NB4 (cell line): ENCODE measurements around the gene ENTPD6.

Experiments used
- POLR2A ChIP-seq: IDR thresholded peaks from 2 replicates; pipeline ENCODE4 v1.6.1; 2011; ENCODE audit warnings: mild to moderate bottlenecking; ENCODE audit not compliant: insufficient read length; ENCODE audit errors: extremely low read depth
- TF ChIP-seq, protein P1 (sequence below): IDR thresholded peaks from one replicate; pipeline ENCODE4 v1.5.1; 2012; ENCODE audit warnings: low read depth, low read length
- TF ChIP-seq, protein P2 (sequence below): IDR thresholded peaks from 2 replicates; pipeline ENCODE4 v1.6.1; 2011; ENCODE audit warnings: low read depth, low read length

DNA sequence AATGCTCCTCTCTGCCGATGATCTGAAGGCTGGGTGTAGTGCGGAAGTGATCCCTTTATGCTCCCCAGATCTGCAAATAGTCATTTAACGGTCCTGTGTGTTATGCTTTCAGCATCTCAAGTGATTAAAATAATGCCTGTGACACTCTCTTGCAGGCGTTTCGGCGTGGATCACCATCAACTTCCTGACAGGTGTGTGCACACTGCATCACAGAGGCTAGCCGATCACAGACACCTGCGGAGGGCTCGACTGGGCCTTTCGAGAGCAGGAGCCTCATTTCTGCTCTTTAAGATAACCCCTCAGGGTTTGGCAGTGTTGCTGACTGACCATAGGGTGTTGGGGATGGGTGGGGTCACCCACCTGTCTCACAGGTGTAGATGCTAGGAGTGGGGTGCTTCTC is 20.0 kb downstream of the ENTPD6 start:
- TF ChIP-seq, protein P1, sequence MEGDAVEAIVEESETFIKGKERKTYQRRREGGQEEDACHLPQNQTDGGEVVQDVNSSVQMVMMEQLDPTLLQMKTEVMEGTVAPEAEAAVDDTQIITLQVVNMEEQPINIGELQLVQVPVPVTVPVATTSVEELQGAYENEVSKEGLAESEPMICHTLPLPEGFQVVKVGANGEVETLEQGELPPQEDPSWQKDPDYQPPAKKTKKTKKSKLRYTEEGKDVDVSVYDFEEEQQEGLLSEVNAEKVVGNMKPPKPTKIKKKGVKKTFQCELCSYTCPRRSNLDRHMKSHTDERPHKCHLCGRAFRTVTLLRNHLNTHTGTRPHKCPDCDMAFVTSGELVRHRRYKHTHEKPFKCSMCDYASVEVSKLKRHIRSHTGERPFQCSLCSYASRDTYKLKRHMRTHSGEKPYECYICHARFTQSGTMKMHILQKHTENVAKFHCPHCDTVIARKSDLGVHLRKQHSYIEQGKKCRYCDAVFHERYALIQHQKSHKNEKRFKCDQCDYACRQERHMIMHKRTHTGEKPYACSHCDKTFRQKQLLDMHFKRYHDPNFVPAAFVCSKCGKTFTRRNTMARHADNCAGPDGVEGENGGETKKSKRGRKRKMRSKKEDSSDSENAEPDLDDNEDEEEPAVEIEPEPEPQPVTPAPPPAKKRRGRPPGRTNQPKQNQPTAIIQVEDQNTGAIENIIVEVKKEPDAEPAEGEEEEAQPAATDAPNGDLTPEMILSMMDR, result no peak
- TF ChIP-seq POLR2A, result no peak
- TF ChIP-seq, protein P2, sequence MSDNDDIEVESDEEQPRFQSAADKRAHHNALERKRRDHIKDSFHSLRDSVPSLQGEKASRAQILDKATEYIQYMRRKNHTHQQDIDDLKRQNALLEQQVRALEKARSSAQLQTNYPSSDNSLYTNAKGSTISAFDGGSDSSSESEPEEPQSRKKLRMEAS, result no peak
